ENCODE measurements around the gene CRIP2. TPM values are rescaled to one million over a fixed set of nuclear protein-coding genes. Genes with fewer than 3 reads are reported as not detected.
A peak's percentile ranks its signal among the peaks of the same experiment; 100 is the strongest.

The CRIP2 gene
- total and polyA plus RNA-seq, 9 donors = 0.35 to 242 (median 47.8) TPM

DNA sequence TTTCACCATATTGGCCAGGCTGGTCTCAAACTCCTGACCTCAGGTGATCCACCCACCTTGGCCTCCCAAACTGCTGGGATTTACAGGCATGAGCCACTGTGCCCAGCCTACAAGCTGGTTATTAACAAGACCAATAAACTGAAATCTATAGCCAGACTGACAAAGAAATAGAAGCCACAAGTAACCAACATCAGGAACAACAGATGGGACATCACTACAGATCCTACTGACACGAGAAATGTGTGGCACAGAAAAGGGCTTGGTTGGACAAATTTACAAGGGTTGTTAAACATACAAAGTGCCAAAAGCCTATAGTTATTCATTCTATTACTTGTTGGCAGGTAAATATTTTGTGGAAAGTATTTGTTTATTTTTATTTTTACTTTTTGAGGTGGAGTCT, 43.4 kb upstream of the CRIP2 start:
- no peaks in the 10 kb centered on the region for H3K9me3 ChIP-seq
- no peak for DNase-seq
- H3K27me3 ChIP-seq = no peaks in the 10 kb centered on the region
- intact Hi-C loops (cut with DNase I) = no loop called here
- 99 to 100% (median 100%) methylated on average over 1 of the region's 1 CpG for WGBS, 3 donors
- peaks cover 3% of the 10 kb centered on the region for H3K4me1 ChIP-seq (ENCODE audit: insufficient read depth)
- TF ChIP-seq EP300 (IDR thresholded peaks at IDR 0.05) = no peak
- TF ChIP-seq CTCF (IDR thresholded peaks at IDR 0.05) = no peak
- no peak overlapping the region for H3K27ac ChIP-seq
- H3K36me3 ChIP-seq = no peaks in the 10 kb centered on the region
- H3K4me3 ChIP-seq = no peak overlapping the region

- Histone ChIP-seq H3K4me3 (no peak overlapping the region), H3K9me3 (no peaks in the 10 kb centered on the region), H3K27me3 (no peaks in the 10 kb centered on the region), H3K36me3 (no peaks in the 10 kb centered on the region), H3K4me1 (ENCODE audit: insufficient read depth) (peaks cover 3% of the 10 kb centered on the region), H3K27ac (no peak overlapping the region)
- intact Hi-C loops (cut with DNase I) = no loop called here
- DNase-seq = no peak
- 86 to 90% (median 88%) methylated on average over 12 of the region's 12 CpGs for WGBS, 3 donors
- no peak for TF ChIP-seq POLR2A (IDR thresholded peaks at IDR 0.05)
- no peak for TF ChIP-seq EP300 (IDR thresholded peaks at IDR 0.05)
- no peak for TF ChIP-seq CTCF (IDR thresholded peaks at IDR 0.05)
Measured at GRCh38 chr14:105432657-105433056, 42.0 kb upstream of the CRIP2 start.

GRCh38 chr14:105433161-105433605, 41.4 kb upstream of the CRIP2 start:
- Histone ChIP-seq H3K27ac (no peak overlapping the region), H3K4me3 (no peak overlapping the region), H3K9me3 (no peaks in the 10 kb centered on the region), H3K27me3 (no peaks in the 10 kb centered on the region), H3K36me3 (no peaks in the 10 kb centered on the region), H3K4me1 (ENCODE audit: insufficient read depth) (peaks cover 3% of the 10 kb centered on the region)
- peak in 1 of 5 donors; percentile 31 for DNase-seq
- intact Hi-C loops (cut with DNase I) = no loop called here
- TF ChIP-seq EP300 (IDR thresholded peaks at IDR 0.05) = no peak
- WGBS, 3 donors = 70 to 79% (median 72%) methylated on average over 17 of the region's 17 CpGs

DNA sequence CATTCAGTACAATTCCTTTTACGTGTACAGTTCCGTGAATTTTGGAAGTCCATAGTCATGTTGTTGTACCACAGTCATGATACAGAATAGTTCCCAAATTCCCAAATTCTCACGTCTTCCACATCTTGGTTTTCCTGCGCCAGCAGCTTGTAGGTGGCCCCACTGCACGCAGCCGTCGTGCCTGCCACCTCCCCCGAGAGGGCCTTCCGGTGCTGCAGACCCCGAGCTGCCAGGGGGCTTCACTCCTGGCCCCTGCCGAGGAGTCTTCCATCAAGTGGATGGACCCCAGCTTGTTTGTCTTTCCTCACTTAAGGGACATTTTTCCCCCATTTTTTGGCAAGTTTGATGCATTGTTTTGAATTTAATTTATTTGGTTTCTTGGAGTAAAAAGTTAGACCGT, 38.2 kb upstream of the CRIP2 start:
- H3K9me3 ChIP-seq = no peaks in the 10 kb centered on the region
- H3K4me1 ChIP-seq (ENCODE audit: insufficient read depth) = peaks cover 2% of the 10 kb centered on the region
- H3K27ac ChIP-seq = no peak overlapping the region
- H3K36me3 ChIP-seq = no peaks in the 10 kb centered on the region
- DNase-seq = no peak
- TF ChIP-seq POLR2A (IDR thresholded peaks at IDR 0.05) (no peak), EP300 (IDR thresholded peaks at IDR 0.05) (no peak), CTCF (IDR thresholded peaks at IDR 0.05) (no peak)
- 73 to 87% (median 79%) methylated on average over 12 of the region's 12 CpGs for whole genome bisulfite sequencing, 3 donors
- H3K27me3 ChIP-seq = no peaks in the 10 kb centered on the region
- intact Hi-C loops (cut with DNase I) = no loop called here
- no peak overlapping the region for H3K4me3 ChIP-seq

DNA sequence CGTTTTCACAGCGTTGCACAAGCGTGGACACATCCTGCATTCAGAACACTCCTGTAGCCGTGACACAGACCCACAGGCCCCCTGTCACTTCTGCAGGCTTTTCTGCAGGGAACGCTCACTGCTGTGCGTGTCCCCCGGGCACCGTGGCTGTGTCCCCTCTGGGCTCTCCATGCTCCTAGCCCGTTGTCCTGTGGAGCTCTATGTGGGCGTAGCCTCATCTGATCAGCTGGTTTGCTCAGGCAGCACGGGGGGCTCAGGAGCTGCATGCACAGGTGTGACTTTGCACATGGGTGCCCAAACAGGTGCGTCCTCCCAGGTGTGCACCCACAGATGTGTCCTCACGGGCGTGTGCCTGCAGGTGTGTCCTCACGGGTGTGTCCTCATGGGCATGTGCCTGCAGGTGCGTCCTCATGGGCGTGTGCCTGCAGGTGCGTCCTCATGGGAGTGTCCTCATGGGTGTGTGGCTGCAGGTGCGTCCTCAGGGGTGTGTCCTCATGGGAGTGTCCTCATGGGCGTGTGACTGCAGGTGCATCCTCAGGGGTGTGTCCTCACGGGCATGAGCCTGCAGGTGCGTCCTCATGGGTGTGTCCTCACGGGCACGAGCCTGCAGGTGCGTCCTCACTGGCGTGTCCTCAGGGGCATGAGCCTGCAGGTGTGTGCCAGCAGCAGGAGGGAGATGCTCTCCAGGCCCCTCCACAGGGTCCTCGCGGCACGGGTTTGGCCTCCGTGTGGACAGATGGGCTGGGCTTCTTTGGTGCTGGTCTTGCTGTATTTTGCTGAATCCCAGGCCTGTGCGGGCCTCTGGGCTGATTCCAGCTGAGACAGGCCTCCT, 37.5 kb upstream of the CRIP2 start:
- Histone ChIP-seq H3K27ac (no peak overlapping the region), H3K36me3 (no peaks in the 10 kb centered on the region), H3K4me1 (ENCODE audit: insufficient read depth) (peaks cover 2% of the 10 kb centered on the region), H3K4me3 (no peak overlapping the region), H3K27me3 (no peaks in the 10 kb centered on the region), H3K9me3 (no peaks in the 10 kb centered on the region)
- 86 to 90% (median 87%) methylated on average over 27 to 31 of the region's 31 CpGs for WGBS, 3 donors
- DNase-seq = no peak
- intact Hi-C loops (cut with DNase I) = no loop called here
- no peak for TF ChIP-seq EP300 (IDR thresholded peaks at IDR 0.05)
- no peak for TF ChIP-seq CTCF (IDR thresholded peaks at IDR 0.05)
- TF ChIP-seq POLR2A (IDR thresholded peaks at IDR 0.05) = no peak

Data from ovary (tissue), 9 donors.